Measurements from ENCODE around the gene C6orf120.
A peak's percentile ranks its signal among the peaks of the same experiment; 100 is the strongest.

The C6orf120 gene

GRCh38 chr6:169701954-169702839 lies at the start of gene C6orf120, which contains the start of gene WDR27:
TSS of gene C6orf120 (plus strand) at chr6:169702126. CDS start at chr6:169702460, 334 bp downstream.
TSS of gene WDR27 (minus strand) at chr6:169702029. CDS start at chr6:169689005, 13,024 bp downstream.
- DNase-seq (ENCODE audit: low read depth in 2 of 3, low spot score in 1 of 3), result peak; percentile 93 to 99 (median 96)

GRCh38 chr6:169652896-169653295 lies 49.0 kb upstream of the C6orf120 start:
- DNase-seq (ENCODE audit: low read depth in 2 of 3, low spot score in 1 of 3), result no peak

- no peak for DNase-seq (ENCODE audit: low read depth in 2 of 3, low spot score in 1 of 3)
Observed at GRCh38 chr6:169653691-169654090, 48.2 kb upstream of the C6orf120 start.

GRCh38 chr6:169654598-169655391 lies 47.1 kb upstream of the C6orf120 start:
- DNase-seq (ENCODE audit: low read depth in 2 of 3, low spot score in 1 of 3), result peak; percentile 29 to 51 (median 37)

- DNase-seq (ENCODE audit: low read depth in 2 of 3, low spot score in 1 of 3), result no peak
Observed at GRCh38 chr6:169656546-169657283, 45.2 kb upstream of the C6orf120 start.

GRCh38 chr6:169657284-169657610 lies 44.7 kb upstream of the C6orf120 start:
- no peak for DNase-seq (ENCODE audit: low read depth in 2 of 3, low spot score in 1 of 3)

GRCh38 chr6:169659820-169660610 lies 41.9 kb upstream of the C6orf120 start:
- DNase-seq (ENCODE audit: low read depth in 2 of 3, low spot score in 1 of 3), result no peak

GRCh38 chr6:169660751-169661390 lies 41.1 kb upstream of the C6orf120 start:
- DNase-seq (ENCODE audit: low read depth in 2 of 3, low spot score in 1 of 3), result no peak

GRCh38 chr6:169661391-169661756 lies 40.6 kb upstream of the C6orf120 start:
- DNase-seq (ENCODE audit: low read depth in 2 of 3, low spot score in 1 of 3), result no peak

GRCh38 chr6:169663468-169663867 lies 38.5 kb upstream of the C6orf120 start:
- no peak for DNase-seq (ENCODE audit: low read depth in 2 of 3, low spot score in 1 of 3)

- no peak for DNase-seq (ENCODE audit: low read depth in 2 of 3, low spot score in 1 of 3)
Observed at GRCh38 chr6:169664227-169664626, 37.7 kb upstream of the C6orf120 start.

GRCh38 chr6:169665289-169665688 lies 36.6 kb upstream of the C6orf120 start:
- DNase-seq (ENCODE audit: low read depth in 2 of 3, low spot score in 1 of 3), result no peak

- no peak for DNase-seq (ENCODE audit: low read depth in 2 of 3, low spot score in 1 of 3)
Observed at GRCh38 chr6:169666441-169666840, 35.5 kb upstream of the C6orf120 start.

GRCh38 chr6:169667716-169668115 lies 34.2 kb upstream of the C6orf120 start:
- DNase-seq (ENCODE audit: low read depth in 2 of 3, low spot score in 1 of 3), result no peak

- no peak for DNase-seq (ENCODE audit: low read depth in 2 of 3, low spot score in 1 of 3)
Observed at GRCh38 chr6:169668203-169668847, 33.6 kb upstream of the C6orf120 start.

- DNase-seq (ENCODE audit: low read depth in 2 of 3, low spot score in 1 of 3), result no peak
Observed at GRCh38 chr6:169669147-169669546, 32.8 kb upstream of the C6orf120 start.

GRCh38 chr6:169669889-169670288 lies 32.0 kb upstream of the C6orf120 start:
- no peak for DNase-seq (ENCODE audit: low read depth in 2 of 3, low spot score in 1 of 3)

GRCh38 chr6:169671563-169671962 lies 30.4 kb upstream of the C6orf120 start:
- DNase-seq (ENCODE audit: low read depth in 2 of 3, low spot score in 1 of 3), result no peak

- DNase-seq (ENCODE audit: low read depth in 2 of 3, low spot score in 1 of 3), result no peak
Observed at GRCh38 chr6:169675011-169675410, 26.9 kb upstream of the C6orf120 start.

- DNase-seq (ENCODE audit: low read depth in 2 of 3, low spot score in 1 of 3), result no peak
Observed at GRCh38 chr6:169677096-169677495, 24.8 kb upstream of the C6orf120 start.

Measured in stimulated activated CD4-positive, alpha-beta T cell treated with anti-CD3 and anti-CD28 coated beads, Interleukin-12 subunit alpha, Interleukin-12 subunit beta, amount 100 ng/mL, for 48 hours (primary cell).